HG03159 (cell line): ENCODE results near the gene MAP3K6.

ENCODE experiments used
- ATAC-seq: cut with Tn5 transposase; IDR thresholded peaks from one replicate; pipeline ENCODE4 v1.9.1; 2021; ENCODE audit warnings: mild to moderate bottlenecking, moderate library complexity; ENCODE audit not compliant: unreplicated experiment

The MAP3K6 gene

DNA sequence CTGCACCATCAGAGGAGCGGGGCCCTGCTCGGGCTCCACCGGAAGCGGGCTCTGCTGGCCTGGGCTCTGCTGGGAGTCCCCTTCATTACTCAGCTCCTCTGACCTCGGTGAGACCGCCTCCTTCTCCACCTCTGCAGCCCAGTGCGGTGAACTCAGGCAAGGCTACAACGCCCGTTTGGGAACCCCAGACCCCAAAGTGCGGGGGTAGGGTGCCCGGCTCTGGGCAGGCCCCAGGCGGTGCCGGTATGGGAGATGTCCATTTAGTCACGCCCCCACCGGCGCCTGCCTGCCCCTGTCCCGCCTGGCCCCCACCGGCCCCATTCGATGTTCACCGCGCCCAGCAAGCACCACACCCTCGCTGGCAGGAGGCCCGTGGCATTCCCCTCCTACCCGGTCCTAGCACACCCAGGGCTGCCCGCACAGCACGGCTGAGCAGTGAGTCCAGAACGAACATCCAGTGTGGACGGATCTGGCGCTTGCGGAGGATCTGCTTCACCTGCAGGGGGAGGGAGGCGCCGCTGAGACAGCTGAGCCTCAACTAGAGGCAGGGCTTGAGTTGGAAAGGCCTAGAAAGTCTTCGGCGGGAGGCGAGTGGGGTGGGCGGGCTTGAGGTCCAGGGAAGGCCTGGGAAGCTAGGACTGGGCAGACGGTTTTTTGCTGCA, 10.0 kb downstream of the MAP3K6 start:
- no peak for ATAC-seq

DNA sequence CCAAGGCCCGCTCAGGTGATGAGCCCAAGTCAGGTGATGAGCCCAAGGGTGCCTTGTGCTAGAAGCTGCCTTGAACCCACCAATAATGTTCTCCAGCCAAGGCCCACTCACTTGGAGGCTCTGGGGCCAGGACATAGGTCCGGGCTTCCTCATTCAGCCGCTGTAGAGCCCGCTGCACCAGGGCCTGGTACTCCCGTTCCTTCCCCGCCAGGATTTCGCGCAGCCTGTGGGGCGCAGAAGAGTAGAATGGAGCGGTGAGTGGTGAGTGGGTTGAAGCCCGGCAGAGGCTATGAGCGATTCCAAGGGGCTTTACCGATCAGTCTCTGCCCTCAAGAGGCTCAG, 10.5 kb downstream of the MAP3K6 start:
- no peak for ATAC-seq

DNA sequence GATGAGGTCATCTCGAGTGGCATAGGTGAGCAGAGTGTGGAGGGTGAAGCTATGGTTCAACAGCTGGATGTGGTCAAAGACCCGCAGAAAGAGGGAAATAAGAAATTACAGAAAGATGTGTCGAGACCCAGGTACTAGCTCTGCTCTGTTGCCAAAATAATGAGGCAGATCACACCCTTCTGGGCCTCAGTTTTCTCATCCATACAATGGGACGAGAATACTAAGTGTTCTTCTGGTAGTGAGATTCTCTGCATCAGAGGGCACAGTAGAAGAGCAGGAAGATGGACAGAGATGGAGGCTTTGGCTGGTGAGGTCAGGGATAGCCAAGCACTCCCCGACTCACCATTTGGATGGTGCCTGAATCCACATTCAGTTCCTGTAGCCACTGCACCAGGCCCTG, 11.1 kb downstream of the MAP3K6 start:
- ATAC-seq = no peak

DNA sequence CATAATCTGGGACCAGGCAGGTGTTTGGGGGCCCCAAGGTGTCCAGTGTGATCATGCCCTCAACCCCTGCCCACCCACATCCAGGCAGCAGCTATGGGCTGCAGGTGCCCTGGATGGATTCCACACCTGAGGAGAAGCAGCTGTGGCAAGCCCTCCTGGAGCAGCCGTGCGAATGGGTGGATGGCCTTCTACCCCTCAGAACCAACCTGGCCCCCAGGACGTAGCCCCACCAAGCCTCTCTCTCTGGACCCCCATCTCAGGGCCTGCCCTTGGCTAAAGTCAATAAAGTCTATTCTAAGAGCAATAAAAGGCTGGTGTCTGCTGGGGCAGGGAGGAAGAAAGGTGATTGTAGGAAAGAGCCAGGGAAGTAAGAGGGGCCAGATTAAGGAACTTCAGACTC, 13.1 kb downstream of the MAP3K6 start:
- no peak for ATAC-seq

DNA sequence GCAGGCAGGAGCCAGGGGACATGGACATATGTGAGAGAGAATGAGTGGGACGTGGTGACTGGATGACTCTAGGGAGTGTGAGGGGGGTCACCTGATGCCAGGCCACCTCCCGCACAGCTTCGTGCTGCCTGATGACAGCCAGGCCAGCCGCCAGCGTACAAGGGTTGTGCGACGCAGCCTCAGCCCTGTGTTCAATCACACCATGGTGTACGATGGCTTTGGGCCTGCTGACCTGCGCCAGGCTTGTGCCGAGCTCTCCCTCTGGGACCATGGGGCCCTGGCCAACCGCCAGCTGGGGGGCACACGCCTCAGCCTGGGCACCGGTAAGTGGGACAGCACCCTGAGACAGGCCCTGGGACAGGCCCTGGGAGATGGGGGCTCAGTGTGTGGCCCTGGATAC, 13.6 kb downstream of the MAP3K6 start:
- ATAC-seq = no peak

DNA sequence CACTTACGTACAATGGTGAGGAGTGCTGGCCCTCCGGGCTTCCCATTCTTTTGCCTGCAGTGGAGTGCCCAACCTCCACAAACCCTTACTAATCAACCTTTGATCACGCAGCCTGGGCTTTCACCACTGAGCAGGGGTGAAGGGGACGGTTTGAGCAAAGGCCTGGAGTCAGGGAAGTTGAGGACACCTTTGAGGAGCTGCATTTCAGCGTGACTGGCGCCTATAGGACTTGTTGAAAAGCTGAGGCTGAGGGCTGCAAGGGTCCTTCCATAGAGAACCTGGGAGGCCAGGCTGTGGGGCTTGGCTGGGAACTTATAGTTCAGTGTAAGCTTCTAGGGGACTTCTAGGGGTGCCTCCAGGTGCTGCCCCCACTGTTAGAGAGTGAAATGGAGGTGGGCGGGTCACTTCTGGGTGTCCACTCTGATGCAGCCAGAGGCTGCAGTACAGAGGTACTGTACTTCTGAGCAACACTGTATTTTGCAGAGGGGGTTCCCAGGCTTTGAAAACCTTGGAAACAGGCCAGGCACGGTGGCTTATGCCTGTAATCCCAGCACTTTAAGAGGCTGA, 15.1 kb downstream of the MAP3K6 start:
- no peak for ATAC-seq

DNA sequence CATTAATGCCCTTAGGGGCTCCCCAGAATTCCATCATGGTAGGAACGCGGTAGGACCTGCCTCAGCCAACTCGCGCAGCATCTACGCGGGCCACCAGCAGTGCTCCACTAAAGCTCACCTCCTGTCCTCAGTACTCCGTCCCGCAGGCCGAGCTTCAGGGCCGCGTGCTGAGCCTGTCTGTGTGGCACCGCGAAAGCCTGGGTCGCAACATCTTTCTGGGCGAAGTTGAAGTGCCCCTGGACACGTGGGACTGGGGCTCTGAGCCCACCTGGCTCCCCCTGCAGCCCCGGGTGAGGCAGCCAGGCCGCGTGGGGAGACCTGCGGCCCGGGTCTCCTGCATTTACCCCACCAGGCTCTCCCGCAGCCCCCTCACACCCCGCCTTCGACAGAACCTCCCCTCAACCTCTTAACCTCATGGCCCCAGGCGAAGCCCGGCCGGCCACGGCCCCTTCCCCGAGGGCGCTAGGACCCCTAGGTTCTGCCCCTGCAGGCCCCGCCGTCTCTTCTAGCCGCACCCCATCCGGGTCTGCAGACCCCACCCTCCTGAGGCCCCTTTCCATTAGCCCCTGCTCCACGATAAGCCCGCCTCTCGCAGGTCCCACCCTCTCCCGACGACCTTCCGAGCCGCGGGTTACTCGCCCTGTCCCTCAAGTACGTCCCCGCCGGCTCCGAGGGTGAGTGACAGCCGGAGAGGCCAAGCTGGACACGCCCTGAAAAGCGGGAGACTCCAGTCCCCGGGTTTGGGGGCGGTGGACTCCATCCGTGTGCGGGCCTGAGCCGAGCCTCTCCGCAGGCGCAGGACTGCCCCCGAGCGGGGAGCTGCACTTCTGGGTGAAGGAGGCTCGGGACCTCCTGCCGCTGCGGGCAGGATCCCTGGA, 15.9 kb downstream of the MAP3K6 start:
- ATAC-seq = no peak

DNA sequence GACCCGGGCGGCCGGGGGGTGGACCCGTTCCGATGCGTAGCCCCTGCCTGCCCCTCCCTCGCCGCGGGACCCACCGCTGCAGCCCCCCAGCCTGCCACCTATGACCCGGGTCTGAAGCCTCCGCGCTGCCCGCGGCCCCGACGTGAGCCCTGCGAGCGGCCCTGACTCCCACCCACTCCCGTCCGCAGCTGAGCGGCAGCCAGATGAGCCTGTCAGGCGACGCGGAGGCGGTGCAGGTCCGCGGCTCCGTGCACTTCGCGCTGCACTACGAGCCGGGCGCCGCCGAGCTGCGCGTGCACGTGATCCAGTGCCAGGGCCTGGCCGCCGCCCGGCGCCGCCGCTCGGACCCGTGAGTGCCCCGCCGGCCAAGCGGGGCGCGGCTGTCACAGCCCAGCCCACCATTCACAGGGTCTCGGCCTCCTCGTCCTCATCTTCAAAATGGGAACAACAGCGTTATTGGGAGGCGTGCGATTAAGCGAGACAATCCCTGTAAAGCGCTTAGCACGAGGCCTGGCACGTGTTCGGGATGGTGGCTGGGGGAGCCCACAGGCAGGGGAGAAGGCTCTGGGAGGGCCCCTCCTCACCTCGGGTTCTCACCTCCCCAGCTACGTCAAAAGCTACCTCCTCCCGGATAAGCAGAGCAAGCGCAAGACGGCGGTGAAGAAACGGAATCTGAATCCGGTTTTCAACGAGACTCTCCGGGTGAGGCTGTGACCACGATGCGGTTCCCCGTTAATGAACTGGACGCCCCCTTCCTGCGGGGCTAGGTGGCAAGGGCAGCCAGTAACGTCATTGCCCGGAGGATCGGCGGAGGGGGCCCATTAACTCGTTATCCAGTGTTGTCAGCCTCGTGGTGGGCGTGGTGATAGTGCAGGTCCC, 16.7 kb downstream of the MAP3K6 start:
- no peak for ATAC-seq

DNA sequence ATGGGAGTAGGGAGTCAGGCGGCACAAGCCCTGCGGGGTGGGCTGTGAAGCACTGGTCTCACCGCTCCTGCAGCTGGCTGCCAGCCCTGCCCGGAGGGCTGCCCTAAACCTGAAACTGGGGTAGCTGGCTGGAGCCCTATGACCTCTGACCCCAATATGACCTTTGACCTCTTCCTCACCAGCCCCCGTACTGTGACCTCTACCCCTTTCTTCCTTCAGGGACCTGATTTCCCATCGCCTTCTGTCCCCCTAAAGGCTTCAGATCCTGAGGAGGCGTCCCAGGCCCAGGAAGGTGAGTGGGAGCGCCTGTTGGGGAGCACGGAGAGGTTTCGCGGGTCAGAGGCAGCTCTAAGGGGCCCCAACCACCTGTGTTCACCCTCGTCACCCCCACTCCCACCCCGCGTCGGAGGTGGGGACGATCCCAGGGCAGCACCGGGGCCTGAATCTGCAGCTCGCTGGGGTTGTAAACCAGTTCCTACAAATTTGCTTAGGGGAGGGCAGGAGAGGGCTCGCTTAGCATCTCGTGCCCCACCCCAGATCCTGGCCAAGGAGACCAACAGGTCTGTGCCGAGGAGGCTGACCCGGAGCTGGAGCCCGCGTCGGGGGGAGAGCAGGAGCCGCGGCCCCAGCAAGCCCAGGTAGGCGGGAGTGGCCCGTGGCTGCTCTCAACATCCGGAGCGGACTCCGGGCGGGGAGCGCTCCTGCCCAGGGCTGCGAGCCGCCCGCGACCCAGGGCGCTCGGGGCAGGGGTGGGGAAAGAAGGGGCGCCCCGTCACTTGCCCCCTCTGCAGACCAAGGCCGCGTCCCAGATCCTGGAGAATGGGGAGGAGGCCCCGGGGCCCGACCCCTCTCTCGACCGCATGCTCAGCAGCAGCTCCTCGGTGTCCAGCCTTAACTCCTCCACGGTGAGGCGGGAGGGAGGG, 17.6 kb downstream of the MAP3K6 start:
- no peak for ATAC-seq

DNA sequence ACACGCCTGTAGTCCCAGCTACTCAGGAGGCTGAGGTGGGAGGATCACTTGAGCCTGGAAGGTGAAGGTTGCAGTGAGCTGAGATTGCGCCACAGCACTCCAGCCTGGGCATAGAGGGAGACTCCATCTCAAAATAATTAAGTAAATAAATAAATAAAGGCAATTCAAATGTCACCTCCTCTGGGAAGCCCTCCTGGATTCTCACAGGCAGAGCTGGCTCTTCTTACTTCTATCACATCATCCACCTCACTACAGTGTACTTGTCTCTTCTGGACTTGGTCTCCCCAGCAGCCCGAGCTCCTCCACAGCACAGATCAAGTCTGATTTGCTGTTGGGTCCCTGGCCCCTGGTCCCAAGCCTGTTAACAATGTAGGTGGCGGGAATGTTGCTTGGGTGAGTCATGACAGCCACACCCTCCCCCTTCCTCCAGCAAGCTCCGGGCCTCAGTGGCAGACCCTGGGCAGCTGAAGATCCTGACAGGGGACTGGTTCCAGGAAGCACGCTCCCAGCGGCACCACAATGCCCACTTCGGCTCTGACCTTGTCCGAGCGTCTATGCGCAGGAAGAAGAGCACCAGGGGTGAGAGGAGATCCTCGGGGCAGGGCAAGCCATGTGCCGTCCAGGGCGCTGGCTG, 19.7 kb downstream of the MAP3K6 start:
- ATAC-seq = no peak

DNA sequence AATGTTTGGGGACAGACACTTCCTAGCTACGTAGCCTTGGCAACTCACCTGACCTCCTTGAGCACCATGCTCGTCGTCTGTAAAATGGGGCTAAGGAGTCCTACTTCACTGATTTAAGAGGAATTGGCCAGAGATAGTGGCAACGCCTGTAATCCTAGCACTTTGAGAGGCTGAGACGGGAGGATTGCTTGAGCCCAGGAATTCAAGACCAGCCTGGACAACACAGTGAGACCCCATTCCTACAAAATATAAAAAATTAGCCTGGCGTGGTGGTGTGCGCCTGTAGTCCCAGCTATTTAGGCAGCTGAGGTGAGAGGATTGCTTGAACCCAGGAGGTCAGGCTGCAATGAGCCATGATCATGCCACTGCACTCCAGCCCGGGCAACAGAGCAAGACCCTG, 20.4 kb downstream of the MAP3K6 start:
- no peak for ATAC-seq

DNA sequence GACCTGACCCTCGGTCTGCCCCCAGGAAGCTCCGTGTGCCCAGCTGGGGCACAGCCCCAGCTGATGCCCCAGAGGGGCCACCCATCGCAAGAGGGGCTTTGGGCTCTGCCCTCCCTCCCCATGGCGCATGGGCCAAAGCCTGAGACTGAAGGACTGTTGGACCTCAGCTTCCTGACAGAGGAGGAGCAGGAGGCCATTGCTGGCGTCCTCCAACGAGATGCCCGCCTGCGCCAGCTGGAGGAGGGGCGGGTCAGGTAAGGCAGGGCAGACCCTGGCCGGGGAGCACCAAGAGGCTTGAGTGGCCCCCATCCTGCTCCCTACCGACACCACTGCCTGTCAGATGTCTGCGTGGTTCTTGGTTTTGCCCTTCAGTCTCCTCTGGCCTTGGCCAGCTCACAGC, 21.5 kb downstream of the MAP3K6 start:
- no peak for ATAC-seq

DNA sequence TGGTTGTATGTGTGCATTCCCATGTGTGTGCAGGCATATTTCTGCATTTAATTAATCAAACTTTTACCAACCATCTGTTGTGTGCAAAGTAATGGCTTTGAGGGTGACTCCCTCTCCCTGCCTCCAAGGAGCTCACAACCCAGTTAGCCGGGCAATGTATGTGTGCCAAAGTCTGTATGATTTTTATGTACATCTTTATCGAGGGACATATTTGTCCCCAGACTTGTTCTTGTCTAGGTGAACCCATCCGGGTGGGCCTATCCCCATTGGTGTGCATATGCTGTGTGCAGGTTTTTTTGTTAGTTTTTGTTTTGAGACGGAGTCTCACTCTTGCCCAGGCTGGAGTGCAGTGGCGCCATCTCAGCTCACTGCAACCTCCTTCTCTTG, 23.1 kb downstream of the MAP3K6 start:
- no peak for ATAC-seq

DNA sequence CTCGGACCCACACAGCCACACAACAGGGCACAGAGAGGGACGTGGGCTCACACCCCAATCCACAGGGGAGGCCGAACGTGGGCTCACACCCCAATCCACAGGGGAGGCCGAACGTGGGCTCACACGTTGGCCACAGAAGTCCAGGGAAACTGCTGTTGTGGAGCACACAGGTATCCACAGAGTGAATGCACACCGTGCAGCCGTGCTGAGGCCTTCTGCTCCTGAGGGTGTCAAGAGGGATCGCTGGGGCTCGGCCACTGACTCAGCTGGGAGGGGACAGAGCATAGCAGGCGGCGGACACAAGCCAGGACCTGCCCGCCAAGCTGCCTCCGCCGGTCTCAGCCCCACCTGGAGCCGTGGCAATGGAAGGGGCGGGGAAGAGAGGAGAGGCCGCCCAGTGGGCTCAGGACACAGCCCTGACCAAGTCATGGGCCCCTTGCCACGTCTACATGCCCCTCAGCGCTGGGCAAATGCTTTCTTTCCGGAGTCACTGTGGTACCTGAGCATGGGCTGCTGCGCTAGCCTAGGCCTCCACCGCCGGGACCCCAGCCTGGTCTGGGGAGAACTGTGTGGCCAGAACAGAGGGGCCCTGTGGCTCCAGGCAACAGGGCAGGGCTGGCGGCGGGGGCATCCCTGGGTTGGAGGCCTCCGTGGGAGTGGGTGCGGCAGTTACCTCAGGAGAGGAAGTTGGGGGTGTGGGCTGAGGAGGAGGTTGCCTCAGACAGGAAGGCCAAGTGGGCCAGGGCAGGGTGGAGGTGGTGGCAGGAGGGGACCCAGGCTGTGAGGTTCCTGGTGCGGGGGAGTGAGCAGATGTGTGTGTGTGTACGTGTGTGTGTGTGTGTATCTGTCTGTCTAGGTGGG, 23.8 kb downstream of the MAP3K6 start:
- no peak for ATAC-seq

DNA sequence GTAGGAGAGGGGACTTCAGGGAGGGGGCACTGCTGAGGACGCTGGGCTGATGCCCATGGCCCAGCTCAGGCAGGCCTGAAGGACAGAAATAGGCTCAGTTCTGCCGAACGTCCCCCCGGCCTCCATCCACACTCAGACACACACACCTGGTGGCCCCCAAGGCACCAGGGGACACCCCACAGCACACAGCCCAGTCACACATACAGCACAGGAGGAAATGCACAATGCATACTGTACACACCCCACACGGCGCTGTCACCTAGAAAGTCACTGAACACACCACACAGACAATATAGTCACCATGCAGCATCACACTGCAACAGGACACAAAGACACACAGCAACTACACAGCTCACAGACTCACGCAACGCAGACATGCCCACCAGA, 24.4 kb downstream of the MAP3K6 start:
- ATAC-seq = no peak

DNA sequence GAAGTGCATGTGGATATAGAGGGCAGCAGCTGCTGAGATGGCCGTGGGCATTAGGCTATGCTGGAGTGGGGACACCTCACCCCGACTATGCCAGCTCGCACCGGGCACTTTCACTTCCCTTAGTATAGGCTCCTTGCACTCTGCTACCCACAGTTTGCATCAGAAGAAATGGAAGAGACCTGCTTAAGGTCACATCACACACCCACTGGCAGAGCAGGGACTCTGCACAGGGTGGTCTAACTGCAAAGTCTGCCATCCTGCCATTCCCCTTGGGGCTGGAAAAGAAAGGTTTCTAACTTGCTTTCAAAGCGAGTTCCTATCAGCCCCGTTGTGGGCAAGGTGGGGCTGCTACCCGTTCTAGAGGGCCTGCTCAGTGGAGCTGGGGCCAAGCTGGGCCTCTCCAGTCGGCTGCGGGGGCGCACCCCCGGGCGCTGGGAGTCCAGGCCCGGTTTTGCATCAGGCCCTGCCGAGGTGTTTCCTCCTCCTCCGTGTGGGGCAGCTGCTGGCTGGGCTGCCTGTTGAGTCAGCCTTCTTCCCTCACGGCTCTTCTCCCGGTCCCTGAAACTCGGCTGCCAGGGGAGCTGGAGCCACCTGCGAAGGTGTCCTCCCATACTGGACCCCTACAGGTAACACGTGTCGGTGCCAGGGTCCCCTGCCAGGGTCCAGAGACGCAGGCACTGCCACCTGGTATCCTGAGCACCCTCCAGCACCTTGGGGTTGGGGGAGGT, 25.1 kb downstream of the MAP3K6 start, which contains the start of gene SYTL1:
SYTL1 (plus strand) TSS at position 498 of the 728 bp plus-strand sequence. CDS start 3,313 bp downstream, outside the sequence.
- ATAC-seq = no peak

DNA sequence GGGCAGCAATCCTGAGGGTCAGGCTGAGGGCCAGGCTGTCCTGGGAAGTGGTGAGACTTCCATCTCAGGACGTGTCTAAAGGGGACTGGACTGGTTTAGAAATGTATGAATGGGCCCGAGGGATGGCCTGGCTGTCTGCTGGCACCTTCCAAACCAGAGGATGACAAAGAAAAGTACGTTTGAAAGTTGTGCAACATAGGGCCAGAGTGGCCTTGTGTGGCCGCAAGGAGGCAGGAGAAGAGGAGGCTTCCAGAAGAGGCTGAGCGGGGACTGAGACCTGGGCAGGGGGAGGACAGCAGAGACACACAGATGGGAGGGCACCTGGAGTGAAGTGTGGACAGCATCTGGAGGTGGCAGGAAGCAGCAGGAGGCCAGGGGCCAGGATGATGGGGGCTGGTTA, 27.5 kb downstream of the MAP3K6 start:
- no peak for ATAC-seq

DNA sequence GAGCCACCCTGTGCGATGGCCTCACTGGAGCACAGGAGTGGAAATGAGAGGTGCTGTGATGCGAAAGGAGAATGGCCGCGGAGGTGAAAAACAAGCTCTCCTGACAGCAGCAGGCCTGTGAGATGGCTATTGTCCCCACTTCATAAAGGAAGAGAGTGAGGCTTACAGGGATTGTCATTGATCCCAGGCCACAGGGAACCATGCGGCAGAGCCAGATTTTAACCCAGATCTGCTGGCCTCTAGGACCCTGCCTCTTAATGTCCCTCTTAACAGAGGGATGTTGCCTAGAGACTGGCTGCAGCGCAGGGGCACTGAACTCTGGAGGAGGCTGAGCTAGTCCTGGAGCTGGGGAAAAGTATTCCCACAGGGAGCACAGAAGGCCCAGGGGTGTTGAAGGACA, 28.0 kb downstream of the MAP3K6 start:
- ATAC-seq = no peak
